ENCODE results near the gene OR10S1.
"Not testable (repeated sequence)": the region's sequence is repeated elsewhere in the genome, so short reads cannot be mapped to it uniquely, and the experiment has no call there.

Gene OR10S1

GRCh38 chr11:123977731-123978347 lies at the start of gene OR10S1:
TSS of gene OR10S1 (minus strand) at chr11:123977781. CDS start at chr11:123977664, 117 bp downstream.
- no peak for DNase-seq (ENCODE audit: low read depth)

- no peak for DNase-seq (ENCODE audit: low read depth)
These were observed 48.9 kb upstream of the OR10S1 start, which contains the start of gene OR10G8 for GRCh38 chr11:124026498-124026897. TSS of gene OR10G8 (plus strand) at chr11:124026798. CDS start at chr11:124029623, 2,825 bp downstream.

GRCh38 chr11:124015837-124016236 lies 38.3 kb upstream of the OR10S1 start:
- not testable (repeated sequence) for DNase-seq (ENCODE audit: low read depth)

GRCh38 chr11:124012697-124013096 lies 35.1 kb upstream of the OR10S1 start, which contains the start of gene OR10G4:
TSS of gene OR10G4 (plus strand) at chr11:124012997. CDS start at chr11:124015575, 2,578 bp downstream.
- no peak for DNase-seq (ENCODE audit: low read depth)

- no peak for DNase-seq (ENCODE audit: low read depth)
These were observed 17.5 kb upstream of the OR10S1 start, which contains the start of gene OR10G6 for GRCh38 chr11:123995119-123995518. TSS of gene OR10G6 (minus strand) at chr11:123995161. CDS start at chr11:123995161, 0 bp downstream.

GRCh38 chr11:123979311-123979710 lies 1.7 kb upstream of the OR10S1 start:
- no peak for DNase-seq (ENCODE audit: low read depth)

GRCh38 chr11:123976770-123977560 lies 616 bp downstream of the OR10S1 start:
- DNase-seq (ENCODE audit: low read depth): no peak

- DNase-seq (ENCODE audit: low read depth): no peak
These were observed 3.8 kb downstream of the OR10S1 start for GRCh38 chr11:123973816-123974215.

- DNase-seq (ENCODE audit: low read depth): no peak
These were observed 20.8 kb downstream of the OR10S1 start for GRCh38 chr11:123956752-123957151.

GRCh38 chr11:123945132-123945531 lies 32.4 kb downstream of the OR10S1 start:
- DNase-seq (ENCODE audit: low read depth): no peak

GRCh38 chr11:123943738-123944137 lies 33.8 kb downstream of the OR10S1 start, which contains the start of gene OR6T1:
TSS of gene OR6T1 (minus strand) at chr11:123943838. CDS start at chr11:123943838, 0 bp downstream.
- DNase-seq (ENCODE audit: low read depth): no peak

GRCh38 chr11:123942413-123942812 lies 35.2 kb downstream of the OR10S1 start:
- DNase-seq (ENCODE audit: low read depth): no peak

GRCh38 chr11:123939317-123939716 lies 38.3 kb downstream of the OR10S1 start, which contains the start of gene OR4D5:
TSS of gene OR4D5 (plus strand) at chr11:123939617. CDS start at chr11:123939617, 0 bp downstream.
- no peak for DNase-seq (ENCODE audit: low read depth)
